Psoas muscle (tissue), 8 donors: Measurements from ENCODE around the gene XPNPEP2. TPM values are rescaled to one million over a fixed set of nuclear protein-coding genes. Genes with fewer than 3 reads are reported as not detected.

Experiments
- ATAC-seq, 4 donors: fragments of 200-7000 bp; cut with Tn5 transposase; one replicate each; pipeline ENCODE4 v1.9.1; 2020; ENCODE audit warnings: moderate library complexity in 3 of 4, mild to moderate bottlenecking in 2 of 4
- DNase-seq, 2 donors: peaks; one replicate each; pipeline ENCODE4 v3.0.0-alpha.2; 2020
- H3K27ac ChIP-seq: fragments of 200-600 bp; one replicate; pipeline ENCODE4 v1.8.0; 2022
- H3K27me3 ChIP-seq, 3 donors: fragments of 200-600 bp in 1 of 3; one replicate each; pipeline versions ENCODE4 v1.6.1 to v1.8.0; 2013 to 2022; ENCODE audit warnings: low read length in 2 of 3, mild to moderate bottlenecking in 2 of 3, moderate library complexity in 1 of 3; ENCODE audit not compliant: insufficient read depth in 3 of 3
- H3K36me3 ChIP-seq, 2 donors: fragments of 200-600 bp in 1 of 2; one replicate each; pipeline versions ENCODE4 v1.6.1 to v1.8.0; 2013 to 2022; ENCODE audit warnings: low read depth in 1 of 2, mild to moderate bottlenecking in 1 of 2, moderate library complexity in 1 of 2; ENCODE audit not compliant: insufficient read depth in 1 of 2
- H3K4me1 ChIP-seq: fragments of 200-600 bp; one replicate; pipeline ENCODE4 v1.8.0; 2022
- H3K4me3 ChIP-seq: fragments of 200-600 bp; one replicate; pipeline ENCODE4 v1.8.0; 2022; ENCODE audit warnings: mild to moderate bottlenecking
- H3K9me3 ChIP-seq: fragments of 200-600 bp; one replicate; pipeline ENCODE4 v1.8.0; 2022
- WGBS, 3 donors: extraction: QIAGEN DNeasy Blood & Tissue Kit; methylation state at CpG; one replicate each; pipeline versions ENCODE4 v1.1.6 to v1.1.7; 2013; 5-methylcytosine and 5-hydroxymethylcytosine counted together
- intact Hi-C, 2 donors: fragments of 100-400 bp; cut with DNase I; formaldehyde crosslinking; loops; one replicate each; pipeline versions ENCODE4 v1.11.0 to v1.14.2; 2022
- polyA plus RNA-seq, 3 donors: library from polyadenylated mRNA; stranded (reverse); fragments of 200-250 nt; gene quantifications; one replicate each; pipeline ENCODE4 v1.2.3, GENCODE V29; 2013
- total RNA-seq, 4 donors: library from RNA; stranded (reverse); fragmentation: NEBNext Ultra II Directional in 2 of 4; extraction: Animal tissue kit (Norgen Biotek cat#: 25700) in 2 of 4; gene quantifications; one replicate each; pipeline versions ENCODE4 v1.2.1 to v1.2.4, GENCODE V29; 2021 to 2023
- TF ChIP-seq, protein P1 (sequence below): fragments of 200-600 bp; IDR thresholded peaks from one replicate; pipeline ENCODE4 v1.8.0; 2022; ENCODE audit warnings: antibody characterized with exemption
- donor health status: healthy with polysubstance abuse.
- donor health status: DM: no; HTN: no; CAD: no; lungs with moderate emphysema.
- donor health status: Bipolar disorder and iron deficiency.
- donor health status: healthy.
- donor health status: DM: yes; HTN: yes; CAD: no.
- donor health status: DM: no; HTN: no; CAD: no.
- donor health status: DM: no; HTN: no; CAD: no.
- donor health status: DM: yes; HTN: yes; CAD: no.

The XPNPEP2 gene
- total and polyA plus RNA-seq, 7 donors: 0.25 to 0.97 (median 0.44) TPM

DNA sequence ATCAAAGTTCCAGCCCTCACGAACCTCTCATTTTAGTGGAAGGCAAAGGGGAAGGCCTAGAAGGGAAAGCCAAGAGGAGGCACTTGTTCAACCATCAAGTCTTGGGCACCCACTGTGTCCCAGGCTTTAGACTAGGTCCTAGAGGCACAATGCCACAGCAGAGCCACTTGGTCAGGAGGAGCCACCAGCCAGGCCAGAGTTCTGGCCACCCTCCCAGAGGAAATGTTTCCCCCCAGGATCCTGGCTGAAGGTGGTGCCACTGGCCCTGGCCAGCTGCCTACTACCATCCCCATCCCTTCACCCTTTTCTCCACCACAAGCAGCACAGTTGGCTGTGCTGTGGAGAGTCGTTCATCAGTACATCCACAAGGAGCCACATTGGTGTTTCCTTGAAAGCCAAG lies 34.3 kb upstream of the XPNPEP2 start:
- TF ChIP-seq, protein P1, sequence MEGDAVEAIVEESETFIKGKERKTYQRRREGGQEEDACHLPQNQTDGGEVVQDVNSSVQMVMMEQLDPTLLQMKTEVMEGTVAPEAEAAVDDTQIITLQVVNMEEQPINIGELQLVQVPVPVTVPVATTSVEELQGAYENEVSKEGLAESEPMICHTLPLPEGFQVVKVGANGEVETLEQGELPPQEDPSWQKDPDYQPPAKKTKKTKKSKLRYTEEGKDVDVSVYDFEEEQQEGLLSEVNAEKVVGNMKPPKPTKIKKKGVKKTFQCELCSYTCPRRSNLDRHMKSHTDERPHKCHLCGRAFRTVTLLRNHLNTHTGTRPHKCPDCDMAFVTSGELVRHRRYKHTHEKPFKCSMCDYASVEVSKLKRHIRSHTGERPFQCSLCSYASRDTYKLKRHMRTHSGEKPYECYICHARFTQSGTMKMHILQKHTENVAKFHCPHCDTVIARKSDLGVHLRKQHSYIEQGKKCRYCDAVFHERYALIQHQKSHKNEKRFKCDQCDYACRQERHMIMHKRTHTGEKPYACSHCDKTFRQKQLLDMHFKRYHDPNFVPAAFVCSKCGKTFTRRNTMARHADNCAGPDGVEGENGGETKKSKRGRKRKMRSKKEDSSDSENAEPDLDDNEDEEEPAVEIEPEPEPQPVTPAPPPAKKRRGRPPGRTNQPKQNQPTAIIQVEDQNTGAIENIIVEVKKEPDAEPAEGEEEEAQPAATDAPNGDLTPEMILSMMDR: no peak
- Histone ChIP-seq H3K9me3 (no peaks in the 10 kb centered on the region), H3K4me1 (no peaks in the 10 kb centered on the region), H3K27ac (no peak overlapping the region), H3K27me3 (no peaks in the 10 kb centered on the region), H3K4me3 (no peak overlapping the region), H3K36me3 (no peaks in the 10 kb centered on the region)
- 68 to 84% (median 72%) methylated on average over 2 of the region's 2 CpGs for WGBS, 3 donors
- no peak for DNase-seq
- intact Hi-C loops: no loop called here
- no peak for ATAC-seq

DNA sequence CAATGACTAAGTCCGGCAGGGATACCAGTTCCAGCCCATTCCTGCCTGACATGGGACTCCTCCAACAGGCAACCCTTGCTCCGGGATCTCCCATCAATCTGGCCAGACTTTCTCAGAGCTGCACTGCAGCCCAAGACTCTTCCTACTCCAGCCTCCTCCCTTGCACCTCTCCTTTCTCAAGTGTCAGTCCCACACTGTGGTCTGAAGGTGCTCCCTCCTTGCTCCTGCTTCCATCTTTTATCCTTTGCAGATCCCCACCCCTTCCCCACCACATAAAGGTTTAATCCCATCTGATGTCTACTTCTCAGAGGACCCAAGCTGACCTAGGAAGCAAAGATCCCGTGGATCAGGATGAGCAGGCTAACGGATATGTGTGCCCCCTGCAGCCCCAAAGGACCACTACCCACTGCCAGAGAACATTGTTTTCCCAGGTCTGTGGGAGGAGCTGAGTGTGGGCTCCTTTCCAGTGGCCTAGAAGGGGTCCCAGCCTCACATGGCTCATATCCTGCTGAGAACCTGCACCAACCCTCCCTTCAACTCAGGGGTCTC lies 33.3 kb upstream of the XPNPEP2 start:
- no peaks in the 10 kb centered on the region for H3K4me1 ChIP-seq
- ATAC-seq (no peak), DNase-seq (no peak)
- H3K27ac ChIP-seq: no peak overlapping the region
- H3K9me3 ChIP-seq: no peaks in the 10 kb centered on the region
- H3K36me3 ChIP-seq: no peaks in the 10 kb centered on the region
- WGBS, 3 donors: 77 to 95% (median 87%) methylated on average over 3 to 4 of the region's 4 CpGs
- no peak overlapping the region for H3K4me3 ChIP-seq
- TF ChIP-seq, protein P1: no peak
- no peaks in the 10 kb centered on the region for H3K27me3 ChIP-seq
- intact Hi-C loops: no loop called here

DNA sequence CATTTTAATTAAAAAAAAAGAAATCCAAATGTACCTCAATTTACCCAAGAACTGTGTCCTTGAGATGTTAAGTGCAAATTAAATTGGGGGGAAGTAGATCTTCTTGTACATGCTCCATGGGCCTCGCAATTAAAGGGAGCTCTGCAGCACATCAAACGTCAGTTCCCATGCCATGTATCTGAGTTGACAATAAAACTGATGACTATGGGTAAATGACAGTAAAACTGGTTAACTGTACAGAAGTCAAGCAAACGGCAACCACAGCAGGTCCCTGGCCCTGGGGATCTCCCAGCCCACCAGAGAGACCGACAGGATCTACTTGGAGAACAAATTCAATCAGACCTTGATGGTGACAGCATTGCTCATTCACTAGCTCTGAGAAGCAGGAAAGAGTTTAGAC lies 32.8 kb upstream of the XPNPEP2 start:
- 69 to 82% (median 69%) methylated on average over 4 of the region's 4 CpGs for WGBS, 3 donors
- H3K36me3 ChIP-seq: no peaks in the 10 kb centered on the region
- no peaks in the 10 kb centered on the region for H3K4me1 ChIP-seq
- H3K9me3 ChIP-seq: no peaks in the 10 kb centered on the region
- TF ChIP-seq, protein P1: no peak
- intact Hi-C loops: no loop called here
- ATAC-seq (no peak), DNase-seq (no peak)
- no peak overlapping the region for H3K27ac ChIP-seq
- H3K4me3 ChIP-seq: no peak overlapping the region
- H3K27me3 ChIP-seq: no peaks in the 10 kb centered on the region

DNA sequence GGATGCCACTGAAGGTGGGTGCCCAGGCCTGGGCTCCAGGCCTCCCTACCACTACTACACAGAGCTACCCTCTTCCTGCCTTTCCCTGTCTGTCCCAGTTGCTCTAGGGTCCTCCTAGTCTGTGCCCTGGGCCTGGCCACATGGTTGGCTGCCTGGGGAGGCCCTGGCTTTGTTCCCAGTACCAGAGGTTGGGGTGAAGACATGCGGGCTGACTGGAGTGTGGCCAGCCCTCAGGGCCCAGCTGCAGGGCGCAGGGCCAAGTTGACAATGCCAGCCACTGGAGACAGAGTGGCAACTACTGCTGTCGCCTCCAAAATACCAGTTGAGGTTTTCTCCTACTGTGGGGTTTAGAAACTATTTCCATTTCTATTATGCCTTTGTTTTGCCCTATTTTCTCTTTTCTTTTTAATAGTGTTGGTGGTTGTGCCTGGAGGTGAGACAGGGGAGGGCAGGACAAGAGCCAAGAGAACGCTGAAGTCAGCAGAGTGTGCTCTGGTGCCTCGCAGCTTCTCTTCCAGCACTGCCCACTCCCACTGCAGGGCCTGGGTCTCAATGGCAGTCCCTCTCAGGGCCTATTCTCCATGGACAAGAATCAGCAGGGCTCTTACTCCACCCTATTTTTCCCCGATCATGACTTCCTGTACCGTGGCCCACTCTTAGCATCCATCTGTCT lies 32.2 kb upstream of the XPNPEP2 start:
- peak in 3 of 4 donors; percentile 37 to 76 (median 50) for ATAC-seq
- DNase-seq: peak in 1 of 2 donors; percentile 41
- TF ChIP-seq, protein P1: no peak
- H3K27me3 ChIP-seq: peaks cover 0 to 4% (median 0%) of the 10 kb centered on the region in 3 donors
- H3K9me3 ChIP-seq: no peaks in the 10 kb centered on the region
- no peak overlapping the region for H3K27ac ChIP-seq
- no peak overlapping the region for H3K4me3 ChIP-seq
- WGBS, 3 donors: 33 to 67% (median 40%) methylated on average over 7 of the region's 7 CpGs
- H3K4me1 ChIP-seq: no peaks in the 10 kb centered on the region
- no peaks in the 10 kb centered on the region for H3K36me3 ChIP-seq
- intact Hi-C loops: no loop called here
